Breast epithelium (tissue), 3 donors: ENCODE measurements around the gene GNB1L.

ENCODE experiments used
- CTCF ChIP-seq, 3 donors: fragments of 450-650 bp; IDR thresholded peaks; one replicate each; pipeline ENCODE4 v1.5.1; 2016 to 2017; ENCODE audit warnings: antibody characterized with exemption in 3 of 3, mild to moderate bottlenecking in 3 of 3, moderate library complexity in 3 of 3
- POLR2A ChIP-seq: fragments of 450-650 bp; IDR thresholded peaks from one replicate; pipeline ENCODE4 v1.6.1; 2016; ENCODE audit warnings: antibody characterized with exemption, mild to moderate bottlenecking, moderate library complexity
- POLR2AphosphoS5 ChIP-seq, 3 donors: sonication (generic); formaldehyde crosslinking; IDR thresholded peaks; one replicate each; pipeline ENCODE4 v1.6.1; 2017; ENCODE audit warnings: antibody characterized with exemption in 3 of 3

DNA sequence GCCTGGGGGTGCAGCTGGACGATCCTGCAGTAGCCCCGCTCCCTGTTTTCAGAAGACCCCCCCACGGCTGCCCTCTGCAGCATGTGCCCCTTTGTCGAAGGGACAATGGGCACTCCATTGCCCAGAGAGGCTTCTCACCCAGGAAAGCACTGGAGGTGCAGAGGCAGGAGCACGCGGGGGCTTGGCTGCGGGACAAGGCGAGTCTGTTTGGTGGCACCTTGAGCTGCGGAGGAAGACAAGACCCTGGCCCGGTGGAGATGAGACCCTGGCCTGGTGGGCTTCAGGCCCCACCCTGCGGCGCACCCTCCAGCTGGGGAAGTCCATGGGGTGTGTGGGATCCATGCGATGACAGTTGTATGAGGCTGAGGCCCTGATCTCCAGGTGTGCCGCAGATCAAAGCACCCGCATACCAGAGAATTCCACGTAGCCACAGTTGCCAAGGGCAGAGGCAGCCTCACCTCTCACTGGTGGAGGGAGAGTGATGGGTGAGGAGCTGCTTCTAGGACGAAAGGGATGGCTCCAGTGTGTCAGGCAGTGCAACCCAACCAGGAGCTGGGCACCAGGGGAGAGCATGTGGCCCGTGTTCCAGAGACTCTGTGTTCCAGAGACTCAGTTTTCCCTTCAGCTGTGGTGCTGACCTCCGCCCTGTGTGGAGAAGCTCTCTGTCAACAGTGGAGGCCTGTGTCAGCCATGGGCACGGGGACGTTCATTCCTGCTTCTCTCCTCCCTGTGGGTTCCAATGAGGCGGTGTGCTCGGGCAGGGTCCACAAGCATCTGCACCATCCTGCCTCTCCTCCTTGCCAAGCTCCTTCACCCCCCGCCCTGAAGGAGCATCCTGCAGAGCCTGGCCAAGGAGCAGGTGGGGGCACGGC, 84.1 kb downstream of the GNB1L start:
- TF ChIP-seq POLR2AphosphoS5 (IDR thresholded peaks at IDR 0.05) (no peak), CTCF (IDR thresholded peaks at IDR 0.05) (no peak), POLR2A (no peak)
